Activated T-cell treated with anti-CD3 and anti-CD28 coated beads, Interleukin-2, amount 50 U/mL, for 1 hour (primary cell): ENCODE data around the gene FUBP1.
"Not testable (repeated sequence)": the region's sequence is repeated elsewhere in the genome, so short reads cannot be mapped to it uniquely, and the experiment has no call there.

Source experiments
- DNase-seq: peaks from one replicate; pipeline ENCODE4 v3.0.0-alpha.2; 2020

FUBP1 gene

DNA sequence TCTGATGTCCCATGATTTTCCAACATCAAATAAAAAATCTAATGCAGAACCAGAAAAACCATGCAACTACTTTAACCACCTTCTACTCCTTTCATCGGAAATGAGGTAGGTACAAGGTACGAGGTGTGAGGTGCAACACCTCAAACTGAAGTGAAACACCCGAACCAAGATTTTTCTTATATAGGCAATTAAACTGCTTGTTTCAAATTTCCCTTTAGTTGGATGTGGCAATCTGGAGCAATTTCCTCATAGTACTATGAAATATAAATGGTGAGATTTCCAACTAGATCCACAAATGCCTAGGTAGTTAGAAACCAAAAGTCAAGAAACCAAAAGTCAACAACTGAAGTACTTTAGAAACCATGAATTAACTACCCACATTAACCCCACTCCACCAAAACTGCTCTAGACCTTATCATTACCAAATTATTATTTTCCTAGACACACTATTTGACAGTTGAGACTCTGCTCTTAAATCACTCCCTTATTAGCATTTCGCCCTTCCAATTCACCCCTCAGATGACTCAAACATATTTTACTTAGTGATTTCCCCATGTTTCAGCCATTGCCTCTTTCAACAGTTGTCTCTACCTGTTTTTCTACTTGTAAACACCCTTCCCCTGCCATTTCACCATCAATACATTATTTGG, 37.8 kb downstream of the FUBP1 start:
- DNase-seq = no peak

DNA sequence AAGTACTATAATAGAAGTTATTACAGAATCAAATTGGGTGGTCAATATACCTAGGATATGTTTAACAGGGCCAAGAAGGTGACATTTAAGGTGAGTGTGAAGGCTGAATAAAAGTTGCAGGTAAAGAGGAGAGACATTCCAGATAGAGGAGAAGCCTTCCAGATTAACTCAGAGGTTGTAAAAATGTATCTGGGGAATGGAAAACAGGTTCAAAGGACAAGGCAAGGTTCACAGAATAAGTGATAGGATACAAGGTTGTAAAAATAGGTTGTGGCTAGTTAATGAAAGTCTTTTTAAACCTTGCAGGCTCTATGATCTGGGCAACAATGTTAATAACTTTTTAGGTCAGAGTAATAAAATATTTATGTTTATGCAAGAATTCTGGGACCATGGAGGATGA, 40.2 kb downstream of the FUBP1 start:
- no peak for DNase-seq

DNA sequence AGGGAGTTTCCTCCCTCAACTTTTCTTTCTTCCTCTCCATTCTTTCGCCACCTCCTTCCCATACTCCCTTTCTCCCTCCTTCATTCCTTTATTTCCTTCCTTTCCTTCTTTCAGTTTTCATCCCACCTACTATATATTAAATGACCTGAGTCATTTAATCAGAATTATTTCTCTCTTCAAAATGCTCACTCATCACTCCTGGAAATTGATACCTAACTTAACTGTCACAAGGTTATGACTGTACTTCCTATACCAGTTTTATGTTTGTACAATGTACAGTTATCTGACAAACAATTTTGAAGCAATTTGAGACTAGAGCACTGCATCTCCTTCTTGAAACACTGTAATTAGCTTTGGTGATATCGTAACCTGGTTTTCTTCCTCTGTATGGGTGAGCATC, 49.1 kb downstream of the FUBP1 start:
- no peak for DNase-seq

DNA sequence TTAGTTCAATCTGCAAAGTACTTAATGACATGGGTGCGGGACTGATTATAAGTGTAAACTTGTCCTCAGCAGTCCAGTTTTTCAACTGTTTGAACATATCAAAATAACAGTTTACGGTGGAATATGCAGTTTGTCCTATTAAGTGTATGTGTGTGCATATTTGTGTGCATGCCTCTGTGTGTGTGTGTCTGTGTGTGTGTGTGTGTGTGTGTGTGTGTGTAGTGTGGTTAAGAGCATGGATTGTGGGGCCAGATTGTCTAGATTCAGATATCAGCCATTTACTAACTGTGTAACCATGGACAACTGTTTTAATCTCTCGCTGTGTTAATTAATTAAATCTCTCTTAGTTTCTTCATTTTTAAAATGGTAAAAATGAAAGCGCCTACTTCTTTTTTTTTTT, 51.5 kb downstream of the FUBP1 start:
- no peak for DNase-seq

DNA sequence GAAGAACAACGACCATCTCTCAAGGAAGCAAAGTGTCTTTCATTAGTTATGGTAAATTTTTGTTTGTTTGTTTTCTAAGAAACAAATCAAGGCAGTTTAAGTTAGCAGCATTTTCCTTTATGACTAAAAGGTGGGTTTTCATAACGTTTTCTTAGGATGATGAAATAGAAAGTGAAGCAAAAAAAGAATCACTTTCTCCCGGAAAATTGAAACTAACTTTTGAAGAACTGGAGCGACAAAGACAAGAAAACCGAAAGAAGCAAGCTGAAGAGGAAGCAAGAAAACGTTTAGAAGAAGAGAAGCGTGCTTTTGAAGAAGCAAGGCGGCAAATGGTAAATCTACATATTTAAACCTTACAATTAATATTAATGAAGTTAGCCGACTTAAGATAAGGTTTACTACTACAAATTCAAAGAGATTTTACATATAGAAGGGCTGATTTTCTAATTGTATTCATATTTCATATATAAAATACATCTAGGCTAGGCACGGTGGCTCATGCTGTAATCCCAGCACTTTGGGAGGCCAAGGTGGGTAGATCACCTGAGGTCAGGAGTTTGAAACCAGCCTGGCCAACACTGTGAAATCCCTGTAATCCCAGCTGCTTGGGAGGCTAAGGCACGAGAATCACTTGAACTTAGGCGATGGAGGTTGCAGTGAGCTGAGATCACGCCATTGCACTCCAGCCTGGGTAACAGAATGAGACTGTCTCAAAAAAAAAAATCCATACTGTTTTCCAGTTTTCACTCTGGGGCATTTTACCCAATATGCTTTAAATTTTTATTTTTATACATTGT, 52.1 kb downstream of the FUBP1 start:
- DNase-seq = no peak

DNA sequence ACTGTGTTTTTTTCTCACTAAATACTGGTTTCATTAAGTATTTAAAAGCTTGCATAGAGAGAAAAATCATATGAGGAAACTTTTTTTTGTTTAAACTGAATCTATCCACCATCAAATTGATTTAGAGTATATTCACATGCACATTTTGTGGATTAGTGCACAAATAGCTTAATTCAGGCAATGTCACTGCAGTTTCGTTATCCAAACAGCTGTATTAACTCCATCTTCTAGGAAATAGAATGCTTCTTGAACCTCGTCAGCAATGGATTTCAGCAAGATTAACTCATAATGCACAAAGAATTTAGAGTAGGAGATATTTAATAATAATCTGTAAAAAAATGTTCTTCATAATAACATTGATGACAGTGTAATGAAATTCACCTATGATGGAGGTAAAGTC, 52.9 kb downstream of the FUBP1 start:
- DNase-seq = no peak

- no peak for DNase-seq
Measured at GRCh38 chr1:77925518-77925917, 53.4 kb downstream of the FUBP1 start.

DNA sequence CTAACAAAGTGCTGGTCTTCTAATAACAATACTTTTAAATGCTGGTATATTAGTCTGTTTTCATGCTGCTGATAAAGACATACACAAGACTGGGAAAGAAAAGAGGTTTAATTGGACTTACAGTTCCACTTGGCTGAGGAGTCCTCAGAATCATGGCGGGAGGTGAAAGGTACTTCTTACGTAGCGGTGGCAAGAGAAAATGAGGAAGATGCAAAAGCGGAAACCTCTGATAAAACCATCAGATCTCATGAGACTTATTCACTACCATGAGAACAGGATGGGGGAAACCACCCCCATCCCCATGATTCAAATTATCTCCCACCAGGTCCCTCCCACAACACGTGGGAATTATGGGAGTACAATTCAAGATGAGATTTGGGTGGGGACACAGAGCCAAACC, 60.0 kb downstream of the FUBP1 start:
- DNase-seq = not testable (repeated sequence)

GRCh38 chr1:77910116-77910515, 68.8 kb downstream of the FUBP1 start:
- DNase-seq = no peak

DNA sequence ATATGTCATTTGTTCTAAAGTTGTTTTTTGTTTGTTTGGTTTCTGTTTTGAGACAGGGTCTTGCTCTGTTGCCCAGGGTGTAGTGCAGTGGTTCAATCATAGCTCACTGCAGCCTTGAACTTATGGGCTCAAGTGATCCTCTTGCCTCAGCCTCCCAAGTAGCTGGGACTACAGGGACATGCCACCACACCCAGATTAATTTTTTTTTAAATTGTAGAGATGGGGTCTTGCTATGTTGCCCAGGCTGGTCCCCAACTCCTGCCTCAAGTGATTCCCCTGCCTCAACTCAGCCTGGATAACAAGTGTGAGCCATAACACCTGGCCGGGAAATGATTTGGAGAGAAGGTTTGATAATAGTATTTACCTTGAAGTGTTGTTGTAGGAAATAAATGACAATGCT, 72.2 kb downstream of the FUBP1 start:
- no peak for DNase-seq

- no peak for DNase-seq
Measured at GRCh38 chr1:77906019-77906545, 72.8 kb downstream of the FUBP1 start.

DNA sequence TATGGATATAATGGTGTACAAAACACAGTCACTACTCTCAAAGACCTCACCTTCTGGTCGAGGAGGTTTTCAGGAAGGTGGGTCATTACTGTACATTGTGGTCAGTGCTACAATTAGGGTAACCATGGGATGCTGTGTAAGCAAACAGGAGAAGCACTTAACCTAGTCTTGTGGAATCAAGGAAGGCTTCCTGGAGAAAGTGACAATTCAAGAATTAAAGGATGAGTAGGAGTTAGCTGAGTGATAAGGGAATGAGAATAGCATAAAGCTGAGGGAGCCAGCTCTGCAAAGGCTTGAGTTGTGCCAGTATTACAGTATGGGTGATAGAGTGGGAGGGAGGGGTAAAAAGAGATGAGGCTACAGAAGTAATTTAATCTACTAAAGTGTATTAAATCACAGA, 73.3 kb downstream of the FUBP1 start:
- DNase-seq = no peak

- DNase-seq = no peak
Measured at GRCh38 chr1:77900687-77901293, 78.1 kb downstream of the FUBP1 start.

DNA sequence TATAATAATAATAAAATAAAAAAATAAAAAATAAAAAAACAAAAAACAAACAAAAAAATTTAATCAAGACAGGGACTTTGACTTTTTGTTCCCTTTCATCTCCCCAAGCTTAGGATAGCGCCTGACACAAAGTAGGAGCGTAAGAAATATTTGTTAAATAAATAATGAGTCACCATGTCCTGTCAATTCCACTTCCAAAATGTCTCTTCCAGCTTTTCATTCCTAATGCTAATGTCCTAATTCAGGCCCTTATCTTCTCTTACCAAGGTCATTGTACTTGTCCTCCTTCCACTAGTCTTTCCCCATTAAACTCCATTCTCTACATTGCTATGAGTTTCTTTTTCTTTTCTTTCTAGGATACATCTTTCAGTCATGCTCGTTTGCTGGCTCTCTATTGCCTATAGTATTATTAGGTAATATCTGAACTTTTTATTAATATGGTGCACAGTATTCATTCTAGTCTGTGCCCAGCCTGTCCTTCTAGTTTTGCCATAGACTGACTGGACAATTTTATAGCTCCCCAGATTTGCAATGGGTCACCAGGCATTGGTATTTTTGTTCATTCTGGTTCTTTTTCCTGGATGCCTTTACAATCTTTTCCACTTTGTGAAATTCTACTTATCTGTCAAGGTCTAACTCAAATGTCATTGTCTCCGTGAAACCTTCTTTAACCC, 79.1 kb downstream of the FUBP1 start:
- no peak for DNase-seq
